ENCODE results near the gene GUK1. TPM values are rescaled to one million over a fixed set of nuclear protein-coding genes. Genes with fewer than 3 reads are reported as not detected.

GUK1 gene
- total RNA-seq, 2 donors from 2014 or later: 178 to 221 TPM

- Histone ChIP-seq H3K9me3 (no peaks in the 10 kb centered on the region), H3K4me3 (no peak overlapping the region), H3K27me3 (no peaks in the 10 kb centered on the region), H3K27ac (no peak overlapping the region), H3K9ac (ENCODE audit: low read depth in 2 of 2, low read length in 2 of 2) (no peak overlapping the region), H3K36me3 (no peaks in the 10 kb centered on the region), H3K4me1 (peaks cover 15% of the 10 kb centered on the region)
- intact Hi-C loops (cut with DNase I): no loop called here
- DNase-seq: no peak
- TF ChIP-seq, protein P1, sequence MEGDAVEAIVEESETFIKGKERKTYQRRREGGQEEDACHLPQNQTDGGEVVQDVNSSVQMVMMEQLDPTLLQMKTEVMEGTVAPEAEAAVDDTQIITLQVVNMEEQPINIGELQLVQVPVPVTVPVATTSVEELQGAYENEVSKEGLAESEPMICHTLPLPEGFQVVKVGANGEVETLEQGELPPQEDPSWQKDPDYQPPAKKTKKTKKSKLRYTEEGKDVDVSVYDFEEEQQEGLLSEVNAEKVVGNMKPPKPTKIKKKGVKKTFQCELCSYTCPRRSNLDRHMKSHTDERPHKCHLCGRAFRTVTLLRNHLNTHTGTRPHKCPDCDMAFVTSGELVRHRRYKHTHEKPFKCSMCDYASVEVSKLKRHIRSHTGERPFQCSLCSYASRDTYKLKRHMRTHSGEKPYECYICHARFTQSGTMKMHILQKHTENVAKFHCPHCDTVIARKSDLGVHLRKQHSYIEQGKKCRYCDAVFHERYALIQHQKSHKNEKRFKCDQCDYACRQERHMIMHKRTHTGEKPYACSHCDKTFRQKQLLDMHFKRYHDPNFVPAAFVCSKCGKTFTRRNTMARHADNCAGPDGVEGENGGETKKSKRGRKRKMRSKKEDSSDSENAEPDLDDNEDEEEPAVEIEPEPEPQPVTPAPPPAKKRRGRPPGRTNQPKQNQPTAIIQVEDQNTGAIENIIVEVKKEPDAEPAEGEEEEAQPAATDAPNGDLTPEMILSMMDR (IDR thresholded peaks at IDR 0.05): no peak
Measured at GRCh38 chr1:228144193-228144992, 4.3 kb downstream of the GUK1 start.

DNA sequence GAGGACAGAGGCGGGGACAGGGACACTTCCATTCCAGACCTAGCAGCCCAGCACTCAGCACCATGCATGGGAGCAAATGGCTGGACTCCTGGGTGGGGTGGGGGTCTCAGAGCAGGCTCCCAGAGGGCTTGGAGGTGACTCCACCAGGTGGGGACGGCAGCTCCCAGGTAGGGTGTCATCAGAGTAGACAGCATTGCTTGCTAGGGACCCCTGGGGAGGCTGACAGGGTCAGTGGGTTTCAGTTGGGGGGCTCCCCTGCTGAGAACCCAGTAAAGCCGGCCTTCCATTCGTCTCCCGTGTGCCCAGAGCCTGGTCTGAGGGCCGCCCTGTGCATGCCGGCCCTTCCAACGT, 4.9 kb downstream of the GUK1 start:
- no peaks in the 10 kb centered on the region for H3K36me3 ChIP-seq
- no peak overlapping the region for H3K9ac ChIP-seq (ENCODE audit: low read depth in 2 of 2, low read length in 2 of 2)
- DNase-seq: no peak
- H3K4me1 ChIP-seq: peaks cover 15% of the 10 kb centered on the region
- H3K4me3 ChIP-seq: no peak overlapping the region
- no peaks in the 10 kb centered on the region for H3K9me3 ChIP-seq
- TF ChIP-seq, protein P1 (IDR thresholded peaks at IDR 0.05): no peak
- no peak overlapping the region for H3K27ac ChIP-seq
- no peaks in the 10 kb centered on the region for H3K27me3 ChIP-seq
- intact Hi-C loops (cut with DNase I): no loop called here

GRCh38 chr1:228145463-228146416, 5.7 kb downstream of the GUK1 start:
- H3K27ac ChIP-seq: no peak overlapping the region
- no peaks in the 10 kb centered on the region for H3K27me3 ChIP-seq
- intact Hi-C loops (cut with DNase I): no loop called here
- H3K9me3 ChIP-seq: no peaks in the 10 kb centered on the region
- no peak for DNase-seq
- H3K4me1 ChIP-seq: peaks cover 15% of the 10 kb centered on the region
- H3K4me3 ChIP-seq: no peak overlapping the region
- H3K36me3 ChIP-seq: no peaks in the 10 kb centered on the region
- no peak overlapping the region for H3K9ac ChIP-seq (ENCODE audit: low read depth in 2 of 2, low read length in 2 of 2)
- TF ChIP-seq, protein P1 (IDR thresholded peaks at IDR 0.05): no peak

GRCh38 chr1:228146417-228147150, 6.5 kb downstream of the GUK1 start:
- H3K4me3 ChIP-seq: no peak overlapping the region
- H3K27ac ChIP-seq: no peak overlapping the region
- DNase-seq: no peak
- intact Hi-C loops (cut with DNase I): no loop called here
- H3K27me3 ChIP-seq: no peaks in the 10 kb centered on the region
- no peak overlapping the region for H3K9ac ChIP-seq (ENCODE audit: low read depth in 2 of 2, low read length in 2 of 2)
- TF ChIP-seq, protein P1 (IDR thresholded peaks at IDR 0.05): no peak
- H3K36me3 ChIP-seq: no peaks in the 10 kb centered on the region
- no peaks in the 10 kb centered on the region for H3K9me3 ChIP-seq
- H3K4me1 ChIP-seq: peaks cover 13% of the 10 kb centered on the region

GRCh38 chr1:228147151-228147693, 7.1 kb downstream of the GUK1 start:
- intact Hi-C loops (cut with DNase I): no loop called here
- no peak overlapping the region for H3K4me3 ChIP-seq
- no peak for DNase-seq
- no peaks in the 10 kb centered on the region for H3K9me3 ChIP-seq
- H3K4me1 ChIP-seq: peaks cover 6% of the 10 kb centered on the region
- H3K36me3 ChIP-seq: no peaks in the 10 kb centered on the region
- H3K27me3 ChIP-seq: no peaks in the 10 kb centered on the region
- H3K9ac ChIP-seq (ENCODE audit: low read depth in 2 of 2, low read length in 2 of 2): no peak overlapping the region
- H3K27ac ChIP-seq: no peak overlapping the region
- TF ChIP-seq, protein P1 (IDR thresholded peaks at IDR 0.05): no peak

Data from colonic mucosa (tissue), 4 donors.